ENCODE measurements around the gene S100A12.

Gene S100A12

GRCh38 chr1:153397051-153397923 is 21.9 kb upstream of the S100A12 start:
- DNase-seq (ENCODE audit: low read depth in 2 of 2): no peak

GRCh38 chr1:153396461-153396860 is 21.0 kb upstream of the S100A12 start:
- DNase-seq (ENCODE audit: low read depth in 2 of 2): no peak

- no peak for DNase-seq (ENCODE audit: low read depth in 2 of 2)
These were observed 20.4 kb upstream of the S100A12 start for GRCh38 chr1:153395776-153396175.

GRCh38 chr1:153395136-153395685 is 19.8 kb upstream of the S100A12 start:
- DNase-seq (ENCODE audit: low read depth in 2 of 2): no peak

GRCh38 chr1:153394391-153394790 is 19.0 kb upstream of the S100A12 start:
- DNase-seq (ENCODE audit: low read depth in 2 of 2): no peak

- no peak for DNase-seq (ENCODE audit: low read depth in 2 of 2)
These were observed 18.5 kb upstream of the S100A12 start for GRCh38 chr1:153393926-153394325.

GRCh38 chr1:153392822-153393221 is 17.4 kb upstream of the S100A12 start:
- DNase-seq (ENCODE audit: low read depth in 2 of 2): no peak

- no peak for DNase-seq (ENCODE audit: low read depth in 2 of 2)
These were observed 16.8 kb upstream of the S100A12 start for GRCh38 chr1:153392258-153392657.

GRCh38 chr1:153390938-153391710 is 15.7 kb upstream of the S100A12 start, which contains the start of gene S100A8:
S100A8 (minus strand) TSS chr1:153391073; CDS start chr1:153390535, 538 bp downstream.
- DNase-seq (ENCODE audit: low read depth in 2 of 2): no peak

GRCh38 chr1:153389973-153390879 is 14.8 kb upstream of the S100A12 start:
- no peak for DNase-seq (ENCODE audit: low read depth in 2 of 2)

- DNase-seq (ENCODE audit: low read depth in 2 of 2): no peak
These were observed 14.0 kb upstream of the S100A12 start for GRCh38 chr1:153389401-153389800.

- DNase-seq (ENCODE audit: low read depth in 2 of 2): no peak
These were observed 12.4 kb upstream of the S100A12 start for GRCh38 chr1:153387785-153388184.

GRCh38 chr1:153387001-153387400 is 11.6 kb upstream of the S100A12 start:
- DNase-seq (ENCODE audit: low read depth in 2 of 2): no peak

GRCh38 chr1:153386500-153386901 is 11.1 kb upstream of the S100A12 start:
- DNase-seq (ENCODE audit: low read depth in 2 of 2): no peak

GRCh38 chr1:153384958-153385580 is 9.6 kb upstream of the S100A12 start:
- DNase-seq (ENCODE audit: low read depth in 2 of 2): no peak

- no peak for DNase-seq (ENCODE audit: low read depth in 2 of 2)
These were observed 5.3 kb upstream of the S100A12 start for GRCh38 chr1:153380711-153381110.

GRCh38 chr1:153379591-153379990 is 4.2 kb upstream of the S100A12 start:
- no peak for DNase-seq (ENCODE audit: low read depth in 2 of 2)

- no peak for DNase-seq (ENCODE audit: low read depth in 2 of 2)
These were observed 1.4 kb downstream of the S100A12 start for GRCh38 chr1:153374071-153374470.

- no peak for DNase-seq (ENCODE audit: low read depth in 2 of 2)
These were observed 2.9 kb downstream of the S100A12 start for GRCh38 chr1:153372571-153372970.

GRCh38 chr1:153371231-153371630 is 4.2 kb downstream of the S100A12 start:
- no peak for DNase-seq (ENCODE audit: low read depth in 2 of 2)

- DNase-seq (ENCODE audit: low read depth in 2 of 2): no peak
These were observed 5.3 kb downstream of the S100A12 start for GRCh38 chr1:153370146-153370545.

Data from stimulated activated CD4-positive, alpha-beta T cell treated with anti-CD3 and anti-CD28 coated beads, Interleukin-4, amount 100 ng/mL, for 48 hours (primary cell).